ENCODE measurements around the gene SAP25.

GRCh38 chr7:100584054-100584682 is 10.5 kb upstream of the SAP25 start:
- TF ChIP-seq CTCF (IDR thresholded peaks at IDR 0.05; ENCODE audit: insufficient read depth, low read depth, low read length) = no peak
- TF ChIP-seq EZH2 (IDR thresholded peaks at IDR 0.05; ENCODE audit: insufficient read depth, low read length) = no peak

Measured in astrocyte (in vitro differentiated cells and primary cell).